GM12892 (cell line): ENCODE measurements around the gene SNX32.

Source experiments
- POLR2A ChIP-seq: IDR thresholded peaks from 2 replicates; pipeline ENCODE4 v1.6.1; 2011; ENCODE audit warnings: low read depth, low read length, control low read depth
- POLR2AphosphoS5 ChIP-seq: IDR thresholded peaks from 2 replicates; pipeline ENCODE4 v1.6.1; 2011; ENCODE audit warnings: low read depth, low read length, control low read depth
- TAF1 ChIP-seq: IDR thresholded peaks from 2 replicates; pipeline ENCODE4 v1.6.1; 2011; ENCODE audit warnings: low read depth, mild to moderate bottlenecking, control low read depth, low read length, borderline replicate concordance

GRCh38 chr11:65873318-65874156, 39.8 kb downstream of the SNX32 start:
- TF ChIP-seq POLR2AphosphoS5 (0 out of 2 replicates have a peak, but pooled peaks have one; percentile 51), POLR2A (peak; percentile 69; the same call in 1 of the 2 replicates), TAF1 (0 out of 2 replicates have a peak, but pooled peaks have one; percentile 21)
